ENCODE measurements around the gene TMBIM1. TPM values are rescaled to one million over a fixed set of nuclear protein-coding genes. Genes with fewer than 3 reads are reported as not detected.

Gene TMBIM1
- polyA plus RNA-seq, 1 experiment: 206 TPM

- POLR2A ChIA-PET: interaction anchor here (1.1 kb wide), 1 partner anchor 15 kb away, joined by 3 read pairs; no protein-coding TSS in a partner anchor
- Histone ChIP-seq H3K27me3 (ENCODE audit: control insufficient read depth, insufficient read depth, low read length) (no peaks in the 10 kb centered on the region), H3K36me3 (ENCODE audit: control insufficient read depth, insufficient read depth, low read length) (peaks cover 28% of the 10 kb centered on the region), H3K4me3 (ENCODE audit: low read depth, low read length) (no peak overlapping the region)
- CTCF ChIA-PET: interaction anchor here (0.7 to 8.1 kb wide), 18 partner anchors 10 to 194 kb away, joined by 3 to 87 read pairs (median 5); partner anchors contain the start of genes CATIP and TMBIM1
- no peak for TF ChIP-seq CTCF (IDR thresholded peaks at IDR 0.05; ENCODE audit: insufficient read depth, low read depth, low read length)
- no peak for DNase-seq (ENCODE audit: low read depth)
These were observed 20.3 kb downstream of the TMBIM1 start for GRCh38 chr2:218271865-218272530.

DNA sequence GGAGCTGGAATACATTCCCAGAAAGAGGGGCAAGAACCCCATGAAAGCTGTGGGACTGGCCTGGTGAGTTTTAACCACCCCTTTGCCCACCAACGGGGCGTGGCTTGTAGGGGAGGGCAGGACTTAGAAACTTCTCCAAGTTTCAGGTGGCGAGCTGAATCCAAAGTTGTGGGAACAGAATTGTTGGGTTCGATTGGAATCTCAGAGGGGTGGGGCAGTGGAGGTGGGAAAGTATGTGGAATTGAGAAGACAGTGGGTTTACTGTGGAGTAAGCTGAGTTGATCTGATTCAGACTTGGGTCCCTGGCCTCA is 20.9 kb downstream of the TMBIM1 start:
- no peak for DNase-seq (ENCODE audit: low read depth)
- ChIA-PET CTCF (interaction anchor here (0.7 to 8.1 kb wide), 15 partner anchors 9 to 195 kb away, joined by 3 to 87 read pairs (median 6); partner anchors contain the start of genes CATIP and TMBIM1), POLR2A (interaction anchor here (1.1 kb wide), 1 partner anchor 16 kb away, joined by 3 read pairs; no protein-coding TSS in a partner anchor)
- H3K27me3 ChIP-seq (ENCODE audit: control insufficient read depth, insufficient read depth, low read length): no peaks in the 10 kb centered on the region
- peak overlapping the region; percentile 81 for H3K4me3 ChIP-seq (ENCODE audit: low read depth, low read length)
- TF ChIP-seq CTCF (IDR thresholded peaks at IDR 0.05; ENCODE audit: insufficient read depth, low read depth, low read length): no peak
- H3K36me3 ChIP-seq (ENCODE audit: control insufficient read depth, insufficient read depth, low read length): peaks cover 26% of the 10 kb centered on the region

DNA sequence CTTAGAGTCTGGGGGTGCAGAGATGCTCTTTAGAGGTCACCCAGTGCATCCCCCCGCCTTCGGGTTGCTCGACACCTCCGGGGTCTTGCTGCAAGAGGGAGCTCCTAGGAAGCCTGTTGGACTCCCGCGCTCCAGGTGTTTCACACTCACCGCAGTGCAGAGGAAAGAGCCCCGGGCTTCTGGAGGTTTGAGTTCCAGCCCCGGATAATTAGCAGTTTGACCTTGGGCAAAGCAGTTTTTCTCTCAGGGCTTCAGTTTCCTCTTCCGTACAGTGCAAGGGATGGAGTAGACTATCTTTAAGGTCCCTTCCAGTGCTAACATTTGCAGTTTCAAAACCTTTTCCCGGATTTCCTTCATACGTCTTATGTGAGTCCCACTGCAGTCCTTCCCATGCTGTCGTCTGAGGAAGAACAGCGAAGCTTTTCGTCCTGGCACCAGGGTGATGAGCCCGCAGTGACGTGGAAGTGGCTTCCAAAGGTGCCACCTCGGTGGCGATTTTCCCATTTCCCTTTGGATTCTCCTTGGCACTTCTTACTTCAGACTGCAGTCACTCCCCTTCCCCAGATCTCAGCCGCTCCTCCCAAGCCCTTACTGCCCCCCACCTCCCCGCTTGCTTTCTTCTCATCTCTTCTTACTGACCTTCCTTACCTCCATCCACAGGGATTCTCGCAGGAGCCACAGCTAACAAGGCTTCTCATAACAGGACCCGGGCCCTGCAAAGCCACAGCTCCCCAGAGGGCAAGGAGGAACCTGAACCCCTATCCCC is 21.4 kb downstream of the TMBIM1 start:
- no peak for DNase-seq (ENCODE audit: low read depth)
- ChIA-PET CTCF (interaction anchor here (0.6 to 8.1 kb wide), 13 partner anchors 9 to 131 kb away, joined by 3 to 87 read pairs (median 4); partner anchors contain the start of genes CATIP and TMBIM1), POLR2A (interaction anchor here (0.6 to 1.1 kb wide), 5 partner anchors 12 to 98 kb away, joined by 3 to 8 read pairs (median 4); no protein-coding TSS in a partner anchor)
- H3K36me3 ChIP-seq (ENCODE audit: control insufficient read depth, insufficient read depth, low read length): peaks cover 28% of the 10 kb centered on the region
- no peak for TF ChIP-seq CTCF (IDR thresholded peaks at IDR 0.05; ENCODE audit: insufficient read depth, low read depth, low read length)
- no peaks in the 10 kb centered on the region for H3K27me3 ChIP-seq (ENCODE audit: control insufficient read depth, insufficient read depth, low read length)
- H3K4me3 ChIP-seq (ENCODE audit: low read depth, low read length): peak overlapping the region; percentile 81

DNA sequence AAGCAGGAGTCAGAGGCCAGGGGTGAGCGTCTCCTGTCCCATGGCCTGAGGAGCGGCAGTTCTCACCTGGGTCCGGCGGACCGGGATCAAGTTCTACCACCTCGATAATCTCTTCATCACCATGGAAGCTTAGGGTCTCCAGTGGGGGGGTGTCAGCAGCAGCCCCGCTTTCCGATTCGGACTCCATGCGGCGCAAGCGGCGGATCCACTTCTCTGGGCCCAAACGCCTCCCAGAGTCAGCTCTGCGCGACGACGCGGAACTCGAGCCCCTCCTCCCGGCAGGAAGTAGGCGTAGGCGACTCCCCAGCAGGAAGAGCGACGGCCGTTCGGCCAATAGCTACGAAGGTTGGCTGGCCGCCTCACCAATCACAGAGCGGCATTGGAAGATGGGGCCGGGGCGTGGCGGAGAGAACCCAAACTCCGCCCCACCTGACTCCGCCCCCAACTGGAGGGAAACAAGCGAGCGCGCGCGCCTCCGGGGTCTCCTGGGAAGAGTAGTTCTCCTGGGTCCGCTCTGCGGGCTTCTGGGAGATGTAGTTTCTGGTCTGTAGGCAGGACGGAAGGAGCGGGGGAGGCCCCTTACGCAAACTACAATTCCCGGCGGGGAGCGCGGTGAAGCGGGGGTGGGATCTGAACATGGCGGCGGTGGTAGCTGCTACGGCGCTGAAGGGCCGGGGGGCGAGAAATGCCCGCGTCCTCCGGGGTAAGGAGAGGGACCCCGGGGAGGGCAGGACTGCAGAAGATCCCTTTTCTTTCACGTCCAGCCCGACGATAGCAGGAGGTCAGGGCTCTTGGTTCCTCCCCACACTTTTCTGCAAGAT is 22.2 kb downstream of the TMBIM1 start, which contains the start of the genes AAMP and PNKD:
Gene AAMP (minus strand): TSS at position 238 of the 821 bp plus-strand sequence. CDS start 51 bp downstream, at position 187.
Gene PNKD (plus strand): TSS at position 620 of the 821 bp plus-strand sequence. CDS start 17 bp downstream, at position 637.
- Histone ChIP-seq H3K36me3 (ENCODE audit: control insufficient read depth, insufficient read depth, low read length) (peaks cover 30% of the 10 kb centered on the region), H3K27me3 (ENCODE audit: control insufficient read depth, insufficient read depth, low read length) (no peaks in the 10 kb centered on the region), H3K4me3 (ENCODE audit: low read depth, low read length) (peak within 1 kb of the TSS; percentile 83)
- ChIA-PET POLR2A (interaction anchor here (0.6 to 1.0 kb wide), 4 partner anchors 11 to 97 kb away, joined by 3 to 8 read pairs (median 5); no protein-coding TSS in a partner anchor), CTCF (interaction anchor here (0.6 to 8.1 kb wide), 6 partner anchors 10 to 24 kb away, joined by 3 to 87 read pairs (median 4); no protein-coding TSS in a partner anchor)
- TF ChIP-seq CTCF (IDR thresholded peaks at IDR 0.05; ENCODE audit: insufficient read depth, low read depth, low read length): no peak
- DNase-seq (ENCODE audit: low read depth): peak; percentile 97
